Renal pelvis (tissue), 12 donors: ENCODE data around the gene CETN3. TPM values are rescaled to one million over a fixed set of nuclear protein-coding genes. Genes with fewer than 3 reads are reported as not detected.

Experiments used
- DNase-seq: peaks from one replicate; pipeline ENCODE4 v3.0.0-alpha.2; 2013
- long read RNA-seq, 16 experiments: transcript quantifications; one replicate each; lab custom pipeline, GENCODE V29; 2026
- polyA plus RNA-seq, 3 donors: library from polyadenylated mRNA; unstranded; fragments of 120-200 nt; gene quantifications; one replicate each; pipeline ENCODE4 v1.2.1, GENCODE V29; 2013; ENCODE audit not compliant: insufficient read length in 3 of 3

CETN3 gene
- 10 to 100 TPM; 65.8 to 70.9 (median 69.0) TPM for polyA plus RNA-seq
- long read RNA-seq, donor 1, transcript CETN3-205 (3 exons, 664 nt), result minor isoform, 5 of 40 reads
- long read RNA-seq, donor 1, transcript CETN3-201 (5 exons, 2,432 nt), result major isoform, 34 of 40 reads
- long read RNA-seq, donor 1, partial matches to known transcripts, result 0 of 40 reads
- long read RNA-seq, donor 1, other reads (novel, unspliced or antisense), result 0 of 40 reads
- long read RNA-seq, donor 2, transcript CETN3-201 (5 exons, 2,432 nt), result major isoform, 53 of 68 reads
- long read RNA-seq, donor 2, partial matches to known transcripts, result 5 of 68 reads
- long read RNA-seq, donor 2, other reads (novel, unspliced or antisense), result 0 of 68 reads
- long read RNA-seq, donor 3, transcript CETN3-201 (5 exons, 2,432 nt), result major isoform, 27 of 46 reads
- long read RNA-seq, donor 3, partial matches to known transcripts, result 12 of 46 reads
- long read RNA-seq, donor 3, other reads (novel, unspliced or antisense), result 0 of 46 reads
- long read RNA-seq, donor 4, transcript CETN3-204 (4 exons, 867 nt), result minor isoform, 6 of 48 reads
- long read RNA-seq, donor 4, transcript CETN3-201 (5 exons, 2,432 nt), result major isoform, 39 of 48 reads
- long read RNA-seq, donor 4, partial matches to known transcripts, result 0 of 48 reads
- long read RNA-seq, donor 4, other reads (novel, unspliced or antisense), result 0 of 48 reads
- long read RNA-seq, donor 5, transcript CETN3-201 (5 exons, 2,432 nt), result major isoform, 26 of 28 reads
- long read RNA-seq, donor 5, partial matches to known transcripts, result 0 of 28 reads
- long read RNA-seq, donor 5, other reads (novel, unspliced or antisense), result 0 of 28 reads
- long read RNA-seq, donor 6, transcript CETN3-204 (4 exons, 867 nt), result minor isoform, 5 of 36 reads
- long read RNA-seq, donor 6, transcript CETN3-201 (5 exons, 2,432 nt), result major isoform, 28 of 36 reads
- long read RNA-seq, donor 6, partial matches to known transcripts, result 0 of 36 reads
- long read RNA-seq, donor 6, other reads (novel, unspliced or antisense), result 0 of 36 reads
- long read RNA-seq, donor 7, transcript CETN3-201 (5 exons, 2,432 nt), result major isoform, 27 of 33 reads
- long read RNA-seq, donor 7, partial matches to known transcripts, result 0 of 33 reads
- long read RNA-seq, donor 7, other reads (novel, unspliced or antisense), result 0 of 33 reads
- long read RNA-seq, donor 8, transcript CETN3-201 (5 exons, 2,432 nt), result major isoform, 7 of 11 reads
- long read RNA-seq, donor 8, partial matches to known transcripts, result 0 of 11 reads
- long read RNA-seq, donor 8, other reads (novel, unspliced or antisense), result 0 of 11 reads
- long read RNA-seq, donor 9, transcript CETN3-204 (4 exons, 867 nt), result minor isoform, 8 of 56 reads
- long read RNA-seq, donor 9, transcript CETN3-201 (5 exons, 2,432 nt), result major isoform, 38 of 56 reads
- long read RNA-seq, donor 9, partial matches to known transcripts, result 5 of 56 reads
- long read RNA-seq, donor 9, other reads (novel, unspliced or antisense), result 0 of 56 reads
- long read RNA-seq, donor 10, transcript CETN3-201 (5 exons, 2,432 nt), result major isoform, 23 of 29 reads
- long read RNA-seq, donor 10, partial matches to known transcripts, result 0 of 29 reads
- long read RNA-seq, donor 10, other reads (novel, unspliced or antisense), result 0 of 29 reads
- long read RNA-seq, donor 11, transcript CETN3-201 (5 exons, 2,432 nt), result major isoform, 25 of 29 reads
- long read RNA-seq, donor 11, partial matches to known transcripts, result 0 of 29 reads
- long read RNA-seq, donor 11, other reads (novel, unspliced or antisense), result 0 of 29 reads
- long read RNA-seq, donor 12, transcript CETN3-201 (5 exons, 2,432 nt), result major isoform, 41 of 56 reads
- long read RNA-seq, donor 12, transcript CETN3-204 (4 exons, 867 nt), result minor isoform, 11 of 56 reads
- long read RNA-seq, donor 12, partial matches to known transcripts, result 0 of 56 reads
- long read RNA-seq, donor 12, other reads (novel, unspliced or antisense), result 0 of 56 reads
- long read RNA-seq, donor 13, transcript CETN3-201 (5 exons, 2,432 nt), result major isoform, 20 of 22 reads
- long read RNA-seq, donor 13, partial matches to known transcripts, result 0 of 22 reads
- long read RNA-seq, donor 13, other reads (novel, unspliced or antisense), result 0 of 22 reads
- long read RNA-seq, donor 14, transcript CETN3-201 (5 exons, 2,432 nt), result major isoform, 42 of 65 reads
- long read RNA-seq, donor 14, transcript CETN3-204 (4 exons, 867 nt), result minor isoform, 7 of 65 reads
- long read RNA-seq, donor 14, transcript CETN3-205 (3 exons, 664 nt), result minor isoform, 5 of 65 reads
- long read RNA-seq, donor 14, partial matches to known transcripts, result 10 of 65 reads
- long read RNA-seq, donor 14, other reads (novel, unspliced or antisense), result 0 of 65 reads
- long read RNA-seq, donor 15, transcript CETN3-201 (5 exons, 2,432 nt), result major isoform, 41 of 43 reads
- long read RNA-seq, donor 15, partial matches to known transcripts, result 0 of 43 reads
- long read RNA-seq, donor 15, other reads (novel, unspliced or antisense), result 0 of 43 reads
- long read RNA-seq, donor 16, transcript CETN3-201 (5 exons, 2,432 nt), result major isoform, 39 of 49 reads
- long read RNA-seq, donor 16, partial matches to known transcripts, result 8 of 49 reads
- long read RNA-seq, donor 16, other reads (novel, unspliced or antisense), result 0 of 49 reads

DNA sequence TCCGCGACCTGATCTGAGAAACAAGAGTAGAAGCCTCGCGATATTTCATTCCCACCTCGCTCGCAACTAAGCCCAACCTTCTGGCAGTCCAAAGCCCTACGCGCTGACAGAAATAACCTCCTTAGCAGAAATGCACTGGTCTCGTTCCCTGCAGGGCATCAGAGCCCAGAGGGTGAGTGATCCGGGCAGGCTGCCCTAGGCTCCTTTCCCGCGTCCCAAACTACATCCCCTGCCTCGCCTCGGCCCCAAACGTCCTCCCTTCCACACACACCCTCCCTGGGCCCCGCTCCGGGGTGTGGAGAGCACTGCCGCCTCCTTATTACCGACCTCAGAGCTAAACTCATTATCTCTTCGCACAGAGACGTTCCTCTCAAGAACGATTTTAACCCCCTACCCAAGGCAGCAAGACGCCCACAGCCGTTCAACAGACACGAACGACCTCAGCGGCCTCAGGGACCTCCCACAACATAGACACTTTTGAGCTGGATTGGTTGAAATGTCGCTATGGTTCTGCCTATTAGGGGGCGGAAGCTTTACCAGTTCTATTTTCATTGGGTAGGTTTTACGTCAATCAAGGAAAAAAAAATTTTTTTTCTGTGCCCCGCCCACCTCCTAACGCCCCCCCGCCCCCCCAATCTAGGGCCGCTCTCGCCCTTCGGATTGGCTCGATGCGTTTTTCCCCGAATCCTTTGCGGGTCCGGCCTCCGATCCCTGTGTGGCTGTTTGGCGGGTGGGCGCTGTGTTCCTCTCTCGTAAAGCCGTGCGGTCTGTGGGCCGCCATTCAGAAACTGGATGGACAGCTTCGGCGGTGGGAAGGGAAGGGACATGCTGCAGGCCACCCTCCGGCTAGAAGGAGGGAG, at the start of gene CETN3:
TSS of gene CETN3 (minus strand) at position 439 of the 860 bp plus-strand sequence. CDS start at position 344, 95 bp downstream.
- peak; percentile 96 for DNase-seq

DNA sequence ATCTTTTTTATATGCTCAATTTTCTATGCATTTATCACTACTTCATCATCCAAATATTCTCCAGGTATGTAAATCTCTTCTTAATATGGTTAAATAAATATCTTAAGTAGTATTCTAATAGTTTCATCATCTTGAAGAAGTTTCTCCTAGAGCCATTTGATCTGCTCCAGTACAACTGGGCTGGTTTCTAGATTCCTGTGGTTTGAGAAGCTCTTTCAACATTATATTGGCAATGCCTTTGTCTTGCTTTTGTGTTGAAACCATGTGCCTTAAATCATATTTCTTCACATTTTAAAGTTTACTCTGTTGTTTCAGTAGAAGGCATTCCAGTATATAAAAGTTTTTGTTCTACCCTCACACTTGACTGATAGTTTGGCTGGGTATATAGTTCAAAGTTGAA, 37.4 kb upstream of the CETN3 start:
- DNase-seq, result no peak

DNA sequence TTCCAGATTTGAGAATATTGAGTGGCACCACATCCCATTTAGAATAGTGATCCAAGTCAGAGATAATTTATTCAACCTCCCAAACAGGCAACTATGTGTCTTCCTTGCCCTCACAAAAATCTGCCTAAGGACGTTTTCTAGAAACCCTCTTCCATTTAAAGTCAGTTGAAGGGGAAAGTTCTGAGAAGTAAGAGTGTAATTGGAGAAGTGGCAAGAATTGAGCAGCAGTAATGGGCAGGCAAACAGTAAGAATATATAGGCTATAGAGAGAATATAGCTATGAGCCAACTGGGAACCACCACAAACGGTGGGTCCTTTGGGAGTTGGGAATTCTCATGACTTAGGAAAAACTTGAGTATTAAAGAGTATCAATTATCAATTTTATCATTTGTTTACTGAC, 31.1 kb upstream of the CETN3 start:
- no peak for DNase-seq

DNA sequence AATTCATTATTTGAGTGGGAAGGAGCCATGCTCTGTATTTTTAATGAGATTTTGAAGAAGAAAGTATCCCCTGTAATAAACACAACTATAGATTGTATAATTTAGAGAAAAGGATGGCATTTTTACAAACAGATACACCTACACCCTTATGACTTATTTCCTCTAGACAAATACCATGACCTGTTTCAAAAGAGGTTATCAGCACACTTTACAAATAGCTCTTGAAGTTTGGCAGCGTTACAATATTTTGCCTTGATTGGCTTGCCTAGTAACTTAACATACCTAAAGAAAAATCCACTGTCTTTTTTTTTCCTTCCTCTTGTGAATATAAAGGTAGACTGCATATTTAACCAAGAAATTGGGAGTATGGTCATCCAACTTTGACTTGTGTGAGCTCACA, 28.5 kb upstream of the CETN3 start:
- DNase-seq, result no peak

DNA sequence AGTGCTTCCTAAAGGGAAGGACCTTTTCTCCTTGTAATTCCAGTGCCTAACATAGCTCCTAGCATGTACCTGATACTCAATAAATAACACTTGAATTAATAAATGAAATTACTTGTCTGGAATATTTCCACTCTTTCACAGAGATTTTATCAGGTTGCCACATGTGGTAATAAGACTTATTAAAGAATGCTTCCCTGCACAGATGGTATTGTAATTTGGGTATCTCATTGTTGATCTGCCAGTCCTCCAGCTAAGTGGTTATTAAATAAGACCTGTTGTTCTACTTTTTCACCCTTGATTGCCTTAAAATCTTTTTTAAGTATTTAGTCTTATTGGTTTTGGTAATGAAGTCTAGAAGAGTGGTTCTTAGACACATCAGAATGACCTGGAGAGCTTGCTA, 28.1 kb upstream of the CETN3 start:
- DNase-seq, result no peak

DNA sequence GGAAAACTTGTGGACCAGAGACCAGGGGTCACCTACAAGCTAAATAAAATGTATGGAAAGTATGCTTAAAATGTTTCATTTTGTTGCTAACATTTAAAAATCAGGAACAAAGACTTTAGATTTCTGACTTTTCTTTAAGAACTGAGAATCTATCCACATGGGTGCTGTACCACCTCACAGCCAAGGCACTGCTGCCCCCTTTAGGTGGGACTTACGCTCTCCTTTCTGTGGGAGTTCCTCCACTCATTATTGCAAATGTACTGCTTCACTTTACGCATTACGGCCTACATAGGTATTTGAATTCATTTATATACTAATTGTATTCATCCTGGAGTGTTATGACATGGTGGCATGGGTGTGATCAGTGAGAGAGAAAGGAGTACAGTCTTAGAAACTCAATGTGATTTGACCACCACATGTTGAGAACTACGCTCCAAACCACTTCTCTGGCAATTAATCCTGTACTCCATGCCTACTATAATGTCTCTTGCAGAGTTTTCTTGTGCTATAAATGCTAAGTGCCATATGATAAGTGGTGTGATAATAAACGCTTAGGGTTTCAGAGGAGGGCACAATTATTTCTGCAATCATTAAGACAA, 24.7 kb upstream of the CETN3 start:
- DNase-seq, result peak; percentile 20

DNA sequence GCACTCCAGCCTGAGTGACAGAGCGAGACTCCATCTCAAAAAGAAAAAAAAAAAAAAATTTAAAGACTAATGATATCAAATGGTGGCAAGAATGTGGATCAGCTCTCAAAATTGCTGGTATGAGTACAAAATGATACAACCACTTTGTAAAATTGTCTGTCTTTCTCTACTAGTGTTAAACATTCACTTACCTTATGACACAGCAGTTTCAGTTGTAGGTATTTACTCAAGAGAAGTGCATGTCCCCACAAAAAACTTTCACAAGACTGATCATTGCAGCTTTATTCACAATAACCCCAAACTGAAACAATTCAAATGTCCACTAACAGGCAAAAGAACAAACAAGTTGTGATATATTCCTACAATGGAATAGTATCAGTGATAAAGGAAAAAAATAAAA, 14.7 kb upstream of the CETN3 start:
- DNase-seq, result no peak

DNA sequence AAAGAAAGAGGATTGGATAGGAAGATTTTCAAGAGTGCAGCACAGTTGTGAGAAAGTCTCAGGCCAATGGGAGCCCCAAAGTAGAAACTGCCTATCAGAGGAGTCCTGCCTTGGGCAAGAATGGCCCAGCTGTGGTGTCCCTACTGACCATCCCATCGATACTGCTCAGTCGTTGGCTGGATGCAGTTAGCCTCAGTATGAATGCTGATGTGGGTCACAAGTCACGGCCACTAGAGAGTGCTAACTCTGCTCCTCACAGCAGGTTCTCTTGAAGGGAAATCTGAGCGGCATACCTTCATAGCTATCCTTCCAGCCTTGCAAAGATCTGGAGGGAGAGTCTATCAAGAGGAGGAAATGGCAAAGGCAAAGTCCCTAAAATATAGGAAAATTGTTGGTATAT, 11.6 kb upstream of the CETN3 start:
- no peak for DNase-seq

DNA sequence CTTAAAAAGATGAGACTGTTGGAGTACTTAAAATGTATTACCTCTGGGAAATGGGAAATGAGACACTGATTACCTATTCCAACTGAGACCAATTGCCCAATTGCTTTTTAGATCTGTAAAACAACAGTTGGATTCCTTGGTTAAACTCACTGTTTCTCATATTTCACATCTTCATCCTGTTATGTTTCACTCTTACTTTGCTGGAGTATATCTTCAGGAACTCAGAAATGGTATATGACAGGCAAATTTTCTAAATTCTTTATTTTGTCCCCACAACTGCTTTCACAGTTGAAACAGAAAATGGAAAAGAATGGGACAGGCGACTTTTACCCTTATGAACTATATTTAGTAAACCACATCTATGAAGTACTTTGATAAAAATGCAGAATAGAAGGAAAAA, 8.7 kb upstream of the CETN3 start:
- DNase-seq, result no peak

DNA sequence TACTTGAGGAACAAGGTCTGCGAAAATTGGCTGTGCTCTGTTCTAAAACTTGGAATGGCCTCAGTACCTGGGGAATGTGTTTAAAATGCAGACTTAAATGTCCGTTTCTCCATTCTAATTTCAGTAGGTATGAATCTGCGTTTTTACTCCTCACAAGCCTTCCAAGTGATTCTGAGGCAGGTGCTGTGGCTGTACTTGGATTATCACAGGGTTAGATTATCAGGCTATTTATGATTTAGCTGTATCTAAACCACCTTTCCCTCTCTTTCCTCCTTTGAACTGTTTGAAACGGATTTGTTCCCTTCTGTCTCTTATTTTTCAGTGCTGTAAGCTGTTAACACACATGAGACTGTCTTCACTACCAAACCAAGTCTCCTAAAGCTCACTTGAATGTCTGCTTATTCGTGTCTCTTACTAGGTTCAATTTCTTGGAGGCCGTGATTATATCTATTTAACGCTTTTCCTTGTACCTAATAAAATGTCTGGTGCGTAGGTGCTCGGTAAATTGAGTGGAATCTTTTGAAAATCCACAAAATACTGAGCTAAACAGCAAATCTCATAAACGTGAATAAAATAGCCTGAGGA, 714 bp upstream of the CETN3 start:
- DNase-seq, result peak; percentile 28

DNA sequence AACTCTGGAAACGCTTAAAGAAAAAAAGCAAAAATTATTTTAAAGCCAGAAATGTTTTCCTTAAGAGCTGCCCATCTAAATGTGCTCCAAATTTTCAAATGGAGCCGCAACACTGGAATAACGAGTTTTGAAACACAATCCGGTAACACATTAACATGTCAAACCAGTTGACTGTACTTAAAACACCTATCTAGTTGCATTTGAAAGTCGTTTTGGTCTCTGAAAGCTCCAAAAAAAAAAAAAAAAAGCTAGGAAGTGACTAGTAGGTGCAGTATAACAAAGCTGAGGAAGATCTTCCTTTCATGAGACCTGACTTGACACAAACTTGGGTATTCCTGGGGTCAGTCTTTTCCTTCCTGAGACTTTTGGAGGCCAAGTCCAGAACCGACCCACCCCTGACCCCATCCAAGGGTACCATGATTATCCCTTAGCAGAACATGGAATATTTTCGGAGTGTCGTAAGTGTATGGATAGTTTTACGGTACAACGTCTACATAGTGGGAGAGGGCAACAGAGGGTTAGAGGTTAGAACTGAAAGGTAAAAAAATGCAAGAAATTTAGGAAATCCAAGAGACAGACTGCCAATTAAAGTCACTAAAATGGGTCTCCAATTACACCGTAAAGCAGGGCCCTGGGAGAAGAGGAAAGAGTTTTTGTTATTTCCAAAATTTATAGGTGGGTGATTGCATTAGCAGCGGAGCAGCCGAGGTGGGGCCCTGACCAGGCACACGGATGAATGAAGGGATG, 812 bp downstream of the CETN3 start:
- peak; percentile 24 for DNase-seq

DNA sequence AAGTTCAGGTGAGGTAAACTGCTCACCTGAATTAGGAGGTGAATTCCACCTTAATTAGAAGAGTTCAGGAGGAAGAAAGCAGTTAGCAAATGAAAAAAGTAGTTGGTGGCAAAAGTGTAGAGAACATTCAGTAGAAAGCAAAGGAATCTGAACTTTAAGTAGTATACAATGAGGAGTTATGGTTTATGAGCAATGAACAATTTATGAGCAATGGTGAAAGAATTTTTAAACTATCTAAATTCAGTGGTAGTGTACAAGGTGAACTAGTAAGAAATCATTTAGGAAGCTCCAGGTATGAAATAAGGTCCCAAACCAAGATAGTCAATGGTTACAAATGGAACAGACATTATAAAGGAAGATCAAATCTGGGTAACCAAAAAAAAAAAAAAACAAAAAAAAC, 3.1 kb downstream of the CETN3 start:
- DNase-seq, result no peak

DNA sequence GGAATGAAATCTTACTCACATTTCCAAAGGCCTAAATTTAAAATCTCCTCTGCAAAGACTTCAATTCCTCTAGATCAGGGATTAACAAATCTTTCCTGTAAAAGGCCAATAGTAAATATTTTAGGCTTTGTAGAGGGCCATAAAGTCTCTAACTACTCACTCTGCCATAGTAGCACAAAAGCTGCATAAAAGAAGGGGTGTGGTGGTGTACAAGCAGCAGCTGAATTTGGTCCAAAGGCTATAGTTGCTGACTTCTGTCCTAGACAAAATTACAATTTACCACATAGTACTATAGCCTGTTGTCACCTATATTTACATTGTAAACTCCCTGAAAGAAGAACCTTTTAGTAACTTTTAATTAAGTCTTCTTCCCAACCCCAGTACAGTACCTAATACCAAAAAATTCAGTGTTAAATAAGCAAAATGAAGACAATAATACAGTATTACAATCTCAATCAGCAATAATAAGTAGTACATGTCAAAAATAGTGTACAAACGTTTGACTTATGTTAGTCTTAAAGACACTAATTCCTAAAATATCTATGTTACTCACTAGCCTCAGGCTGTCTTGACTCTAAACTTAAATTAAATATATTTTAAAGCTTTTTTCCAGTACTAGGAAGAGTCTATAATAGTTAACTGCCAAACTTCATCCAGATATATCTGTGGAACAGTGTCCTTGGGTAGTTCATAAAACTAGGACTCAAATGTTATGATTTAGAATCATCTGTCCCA, 6.9 kb downstream of the CETN3 start:
- no peak for DNase-seq

DNA sequence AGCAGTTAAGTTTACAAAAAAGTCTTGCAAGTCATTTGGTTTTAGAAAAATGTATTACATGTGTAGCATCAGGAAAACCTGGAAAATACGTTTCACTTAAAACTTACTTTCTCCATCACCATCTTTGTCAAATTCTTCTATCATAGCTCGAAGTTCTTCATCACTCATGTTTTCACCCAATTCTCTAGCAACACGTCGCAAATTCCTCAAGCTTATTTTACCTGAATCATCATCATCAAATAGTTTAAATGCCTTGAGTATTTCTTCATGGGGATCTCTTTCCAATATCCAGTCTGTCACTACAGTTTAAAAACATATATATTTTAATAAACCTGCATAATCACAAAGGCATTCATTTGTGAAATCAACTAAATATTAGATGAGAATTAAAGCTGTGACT, 10.3 kb downstream of the CETN3 start:
- DNase-seq, result no peak

DNA sequence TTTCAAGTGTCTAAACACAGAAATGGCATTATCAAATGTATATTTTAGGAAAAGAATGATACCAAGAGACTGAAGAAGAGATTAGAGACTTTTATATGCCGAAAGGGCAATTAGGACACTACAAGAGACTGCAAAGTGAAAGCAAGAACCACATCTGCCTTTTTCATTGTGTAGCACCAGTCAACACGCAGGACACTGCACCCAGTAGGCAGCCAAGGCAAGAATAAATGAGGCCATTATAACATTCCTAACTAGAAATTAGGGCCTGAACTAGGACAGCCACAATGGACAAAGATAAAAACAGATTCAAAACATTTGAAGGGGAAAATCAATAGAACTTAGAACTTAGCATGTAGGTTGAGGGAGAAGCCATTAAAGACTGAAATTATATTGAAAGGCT, 10.8 kb downstream of the CETN3 start:
- DNase-seq, result no peak

DNA sequence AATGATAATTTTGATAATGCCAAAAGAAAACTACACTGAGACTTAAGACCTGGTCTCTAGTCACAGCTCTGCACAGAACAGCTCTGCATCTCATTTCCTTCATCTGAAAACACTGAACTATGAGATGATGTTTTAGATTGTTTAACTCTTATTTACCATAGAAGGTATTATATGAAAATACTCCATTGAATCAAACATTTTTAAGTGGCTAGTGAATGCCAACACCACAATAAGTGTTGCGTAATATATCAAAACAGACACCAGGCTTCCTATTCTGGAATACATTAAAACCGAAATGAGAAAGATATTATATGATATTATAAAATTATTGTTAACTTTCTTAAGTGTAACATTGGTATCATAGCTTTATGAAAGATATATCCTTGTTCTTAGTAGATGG, 14.6 kb downstream of the CETN3 start:
- no peak for DNase-seq
